ENCODE data around the gene AAR2.
A peak's percentile ranks its signal among the peaks of the same experiment; 100 is the strongest.

AAR2 gene

DNA sequence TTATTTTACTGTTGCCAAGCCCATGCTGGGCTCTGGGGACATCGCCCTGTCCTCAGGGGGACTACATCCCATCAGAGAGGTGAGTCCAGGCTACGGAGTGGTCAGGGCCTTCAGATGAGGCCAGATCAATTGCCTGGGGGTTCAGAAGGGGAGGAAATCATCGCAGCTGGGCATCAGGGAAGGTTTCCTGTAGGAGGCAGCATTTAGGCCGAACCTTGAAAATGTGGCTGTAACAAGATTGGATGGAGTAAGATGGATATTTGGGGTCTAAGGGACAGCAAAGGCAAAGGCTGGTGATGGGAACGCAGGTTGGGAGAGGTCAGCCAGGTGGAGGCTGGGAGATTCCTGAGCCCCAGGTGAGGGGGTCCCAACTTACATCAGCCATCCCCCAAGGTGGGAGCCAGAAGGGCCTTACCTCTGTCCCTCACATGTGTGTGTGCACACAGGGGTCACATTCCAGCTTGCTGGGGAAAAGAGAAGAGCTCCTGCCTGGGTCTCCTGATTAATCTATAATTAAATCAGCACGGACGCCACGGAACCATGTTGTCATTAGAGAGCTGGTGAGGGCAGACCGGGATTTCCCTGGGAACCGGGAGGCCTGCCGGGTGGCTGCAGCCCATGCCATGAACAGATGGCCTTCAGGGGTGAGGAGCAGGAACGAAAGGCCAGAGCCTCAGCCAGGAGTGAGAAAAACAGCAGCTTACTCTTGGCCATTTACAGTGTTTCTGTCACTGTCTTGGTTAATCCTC is 39.3 kb downstream of the AAR2 start:
- Histone ChIP-seq H3K36me3 (no peaks in the 10 kb centered on the region), H3K27ac (no peak overlapping the region), H3K4me1 (no peaks in the 10 kb centered on the region), H3K4me3 (no peak overlapping the region), H3K27me3 (peaks cover 0 to 50% of the 10 kb centered on the region in 2 donors), H3K9me3 (no peaks in the 10 kb centered on the region)
- TF ChIP-seq, protein P1, sequence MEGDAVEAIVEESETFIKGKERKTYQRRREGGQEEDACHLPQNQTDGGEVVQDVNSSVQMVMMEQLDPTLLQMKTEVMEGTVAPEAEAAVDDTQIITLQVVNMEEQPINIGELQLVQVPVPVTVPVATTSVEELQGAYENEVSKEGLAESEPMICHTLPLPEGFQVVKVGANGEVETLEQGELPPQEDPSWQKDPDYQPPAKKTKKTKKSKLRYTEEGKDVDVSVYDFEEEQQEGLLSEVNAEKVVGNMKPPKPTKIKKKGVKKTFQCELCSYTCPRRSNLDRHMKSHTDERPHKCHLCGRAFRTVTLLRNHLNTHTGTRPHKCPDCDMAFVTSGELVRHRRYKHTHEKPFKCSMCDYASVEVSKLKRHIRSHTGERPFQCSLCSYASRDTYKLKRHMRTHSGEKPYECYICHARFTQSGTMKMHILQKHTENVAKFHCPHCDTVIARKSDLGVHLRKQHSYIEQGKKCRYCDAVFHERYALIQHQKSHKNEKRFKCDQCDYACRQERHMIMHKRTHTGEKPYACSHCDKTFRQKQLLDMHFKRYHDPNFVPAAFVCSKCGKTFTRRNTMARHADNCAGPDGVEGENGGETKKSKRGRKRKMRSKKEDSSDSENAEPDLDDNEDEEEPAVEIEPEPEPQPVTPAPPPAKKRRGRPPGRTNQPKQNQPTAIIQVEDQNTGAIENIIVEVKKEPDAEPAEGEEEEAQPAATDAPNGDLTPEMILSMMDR (IDR thresholded peaks at IDR 0.05) = no peak
- intact Hi-C loops (cut with DNase I; ENCODE audit: low total_unique reads) = no loop called here
- peak in 1 of 2 donors; percentile 31 for DNase-seq

DNA sequence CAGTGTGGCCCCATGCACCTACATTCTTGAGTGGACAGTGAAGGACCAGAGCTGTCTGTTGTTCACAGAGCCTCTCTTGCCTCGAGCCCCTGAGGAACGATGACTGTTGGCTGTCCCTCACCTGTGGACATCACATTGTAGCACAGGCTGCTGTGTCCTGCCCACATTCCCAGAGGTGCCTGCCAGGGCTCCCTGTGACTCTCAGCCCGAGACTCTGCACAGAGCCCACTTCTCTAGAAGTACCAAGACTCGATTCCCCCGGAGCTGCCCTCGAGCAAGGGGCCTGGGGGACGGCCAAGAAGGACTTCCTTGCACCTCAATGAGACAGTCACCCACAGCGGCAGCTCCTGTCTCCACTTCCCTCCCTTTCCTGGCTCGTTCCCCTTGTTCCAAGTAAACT is 41.3 kb downstream of the AAR2 start:
- intact Hi-C loops (cut with DNase I; ENCODE audit: low total_unique reads) = no loop called here
- Histone ChIP-seq H3K36me3 (no peaks in the 10 kb centered on the region), H3K27ac (no peak overlapping the region), H3K27me3 (peaks cover 0 to 57% of the 10 kb centered on the region in 2 donors), H3K9me3 (no peaks in the 10 kb centered on the region), H3K4me1 (no peaks in the 10 kb centered on the region), H3K4me3 (no peak overlapping the region)
- DNase-seq = no peak
- TF ChIP-seq, protein P1 (IDR thresholded peaks at IDR 0.05) = no peak

DNA sequence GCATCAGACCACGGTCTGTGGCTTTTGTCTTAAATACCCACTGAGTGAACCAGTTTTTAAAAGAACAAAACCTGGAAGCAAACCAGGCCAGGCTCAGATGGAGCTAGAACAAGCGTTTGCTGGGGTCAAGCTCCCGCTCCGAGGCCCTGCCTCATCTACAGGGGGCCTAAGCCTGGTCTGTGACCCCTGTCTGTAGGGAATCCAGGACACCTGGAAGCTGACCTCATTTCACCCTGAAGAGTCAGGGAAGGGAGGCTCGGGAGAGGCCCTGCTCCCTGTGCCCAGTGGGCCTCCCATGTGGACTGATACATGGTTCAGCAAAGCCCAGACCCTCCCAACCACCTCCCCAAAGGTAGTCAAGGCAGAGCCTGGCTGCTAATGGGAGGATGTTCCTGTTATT is 43.1 kb downstream of the AAR2 start:
- Histone ChIP-seq H3K36me3 (no peaks in the 10 kb centered on the region), H3K27me3 (peaks cover 0 to 43% of the 10 kb centered on the region in 2 donors), H3K27ac (no peak overlapping the region), H3K4me1 (no peaks in the 10 kb centered on the region), H3K4me3 (no peak overlapping the region), H3K9me3 (no peaks in the 10 kb centered on the region)
- TF ChIP-seq, protein P1 (IDR thresholded peaks at IDR 0.05) = no peak
- intact Hi-C loops (cut with DNase I; ENCODE audit: low total_unique reads) = no loop called here
- DNase-seq = no peak

DNA sequence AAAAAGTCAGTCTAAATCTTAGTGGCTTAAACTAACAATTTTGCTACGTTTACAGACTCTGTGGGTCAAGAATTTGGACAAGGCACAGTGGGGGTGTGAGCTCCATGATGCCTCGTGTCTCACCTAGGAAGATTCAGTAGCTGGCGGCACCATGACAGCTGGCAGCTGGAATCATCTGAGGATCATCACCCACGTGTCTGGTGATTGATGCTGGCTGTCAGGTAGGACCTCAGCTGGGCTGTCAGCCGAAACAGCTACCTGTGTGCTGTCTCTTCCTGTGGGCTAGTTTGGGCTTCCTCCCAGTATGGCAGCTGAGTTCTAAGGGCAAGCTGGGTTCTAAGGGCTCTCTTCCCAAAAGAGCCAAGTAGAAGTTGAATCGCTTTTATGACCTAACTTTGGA is 43.5 kb downstream of the AAR2 start:
- peaks cover 0 to 39% of the 10 kb centered on the region in 2 donors for H3K27me3 ChIP-seq
- intact Hi-C loops (cut with DNase I; ENCODE audit: low total_unique reads) = no loop called here
- DNase-seq = no peak
- H3K9me3 ChIP-seq = no peaks in the 10 kb centered on the region
- no peaks in the 10 kb centered on the region for H3K36me3 ChIP-seq
- TF ChIP-seq, protein P1 (IDR thresholded peaks at IDR 0.05) = no peak
- no peaks in the 10 kb centered on the region for H3K4me1 ChIP-seq
- H3K4me3 ChIP-seq = no peak overlapping the region
- H3K27ac ChIP-seq = no peak overlapping the region

DNA sequence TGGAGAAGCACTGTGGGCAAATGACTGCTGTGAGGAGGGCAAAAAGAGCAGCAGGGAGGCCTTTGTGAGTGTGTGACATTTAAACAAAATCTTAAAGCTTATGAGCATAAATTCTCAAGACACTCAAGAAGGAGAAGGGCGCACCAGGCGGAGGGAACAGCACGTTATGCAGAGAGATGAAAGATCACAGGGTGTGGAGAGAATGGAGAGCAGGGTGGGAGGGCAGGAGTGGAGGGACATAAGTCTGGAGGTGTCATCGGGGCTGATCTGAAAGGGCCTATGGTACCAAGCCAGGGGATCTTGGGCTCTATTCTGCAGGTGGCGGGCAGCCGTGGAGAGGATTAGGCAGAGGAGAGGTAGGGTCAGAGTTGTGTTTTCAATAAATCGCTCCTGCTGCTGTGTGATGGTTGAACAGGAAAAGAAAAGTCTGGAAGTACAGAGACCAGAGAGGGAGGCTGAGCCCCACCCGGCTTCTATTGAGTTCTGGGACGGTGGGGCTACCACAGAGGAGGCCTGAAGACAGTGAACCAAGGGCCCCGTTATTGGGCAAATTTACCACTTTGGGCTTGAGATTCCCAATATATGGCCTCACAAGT is 45.6 kb downstream of the AAR2 start:
- Histone ChIP-seq H3K27me3 (peaks cover 0 to 32% of the 10 kb centered on the region in 2 donors), H3K36me3 (no peaks in the 10 kb centered on the region), H3K4me1 (no peaks in the 10 kb centered on the region), H3K27ac (no peak overlapping the region), H3K4me3 (no peak overlapping the region), H3K9me3 (no peaks in the 10 kb centered on the region)
- intact Hi-C loops (cut with DNase I; ENCODE audit: low total_unique reads) = no loop called here
- TF ChIP-seq, protein P1 (IDR thresholded peaks at IDR 0.05) = no peak
- no peak for DNase-seq
